Measurements from ENCODE around the gene EPHB1.

DNA sequence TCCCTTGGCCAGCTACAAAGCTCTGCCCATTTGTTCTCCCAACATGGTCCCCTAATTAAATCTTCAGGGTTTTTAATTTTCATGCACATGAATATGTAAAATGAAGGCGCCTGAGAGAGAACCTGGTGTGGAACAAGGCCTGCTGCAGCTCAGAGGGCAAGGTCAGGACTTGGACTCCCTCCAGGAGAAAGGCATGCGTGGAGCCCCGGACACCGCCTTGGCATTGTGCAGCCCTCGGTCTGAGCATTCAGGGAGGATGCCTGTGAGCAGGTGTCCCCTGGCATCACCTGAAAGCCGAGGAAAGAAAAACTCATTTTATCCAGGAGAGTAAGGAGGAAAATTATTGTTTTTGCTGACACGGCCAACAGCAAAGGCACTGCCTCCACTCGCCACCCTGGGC lies 33.8 kb upstream of the EPHB1 start:
- TF ChIP-seq EZH2phosphoT487 (IDR thresholded peaks at IDR 0.05; ENCODE audit: insufficient read depth, low read depth) (no peak), EZH2 (IDR thresholded peaks at IDR 0.05; ENCODE audit: insufficient read depth, poor library complexity, severe bottlenecking) (no peak)
